Uterus (tissue), 2 donors: ENCODE results near the gene CASQ1.

Source experiments
- POLR2A ChIP-seq, 2 donors: fragments of 450-650 bp; IDR thresholded peaks; one replicate each; pipeline ENCODE4 v1.6.1; 2016; ENCODE audit warnings: antibody characterized with exemption in 2 of 2, mild to moderate bottlenecking in 1 of 2, moderate library complexity in 1 of 2
- TF ChIP-seq, protein P1 (sequence below), 4 experiments: fragments of 200-600 bp in 2 of 4; fragments of 450-650 bp in 2 of 4; sonication (generic) in 2 of 4; IDR thresholded peaks; one replicate each; pipeline ENCODE4 v1.5.1; 2016 to 2019; ENCODE audit warnings: antibody characterized with exemption in 4 of 4, mild to moderate bottlenecking in 2 of 4, moderate library complexity in 1 of 4

DNA sequence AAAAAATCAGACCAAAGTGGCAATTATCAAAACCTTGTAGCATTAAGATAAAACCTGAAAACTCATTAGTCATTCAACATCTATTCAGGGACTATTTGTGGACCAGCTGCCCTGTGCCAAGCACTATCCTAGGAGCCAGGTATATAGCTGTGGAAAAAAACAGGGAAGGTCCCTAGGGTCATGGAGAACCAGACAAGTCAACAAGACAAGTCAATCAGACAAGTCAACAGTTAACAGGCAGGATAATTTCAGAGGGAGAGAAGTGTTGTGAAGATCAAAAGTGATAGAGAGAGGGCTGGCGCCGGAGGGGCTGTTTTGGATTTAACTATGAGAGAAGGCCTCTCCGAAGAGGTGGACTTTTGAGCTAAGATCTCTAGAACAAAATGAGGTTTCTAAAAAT, 42.3 kb upstream of the CASQ1 start:
- TF ChIP-seq, protein P1, sequence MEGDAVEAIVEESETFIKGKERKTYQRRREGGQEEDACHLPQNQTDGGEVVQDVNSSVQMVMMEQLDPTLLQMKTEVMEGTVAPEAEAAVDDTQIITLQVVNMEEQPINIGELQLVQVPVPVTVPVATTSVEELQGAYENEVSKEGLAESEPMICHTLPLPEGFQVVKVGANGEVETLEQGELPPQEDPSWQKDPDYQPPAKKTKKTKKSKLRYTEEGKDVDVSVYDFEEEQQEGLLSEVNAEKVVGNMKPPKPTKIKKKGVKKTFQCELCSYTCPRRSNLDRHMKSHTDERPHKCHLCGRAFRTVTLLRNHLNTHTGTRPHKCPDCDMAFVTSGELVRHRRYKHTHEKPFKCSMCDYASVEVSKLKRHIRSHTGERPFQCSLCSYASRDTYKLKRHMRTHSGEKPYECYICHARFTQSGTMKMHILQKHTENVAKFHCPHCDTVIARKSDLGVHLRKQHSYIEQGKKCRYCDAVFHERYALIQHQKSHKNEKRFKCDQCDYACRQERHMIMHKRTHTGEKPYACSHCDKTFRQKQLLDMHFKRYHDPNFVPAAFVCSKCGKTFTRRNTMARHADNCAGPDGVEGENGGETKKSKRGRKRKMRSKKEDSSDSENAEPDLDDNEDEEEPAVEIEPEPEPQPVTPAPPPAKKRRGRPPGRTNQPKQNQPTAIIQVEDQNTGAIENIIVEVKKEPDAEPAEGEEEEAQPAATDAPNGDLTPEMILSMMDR (IDR thresholded peaks at IDR 0.05): no peak
- no peak for TF ChIP-seq POLR2A (IDR thresholded peaks at IDR 0.05)
